ENCODE results near the gene OR4E1.

Gene OR4E1

GRCh38 chr14:21653331-21653885 is 20.2 kb downstream of the OR4E1 start, which contains the start of gene OR4E2:
Gene OR4E2, plus strand, starts transcription at chr14:21653835. Its CDS starts 11,248 bp downstream, at chr14:21665083.
- Histone ChIP-seq H3K56ac (ENCODE audit: low read length) (no peak within 1 kb of the TSS), H3K4me3 (ENCODE audit: low read length) (no peak within 1 kb of the TSS), H3K27ac (ENCODE audit: low read depth, low read length) (no peak within 1 kb of the TSS), H3K9ac (ENCODE audit: low read length) (no peak within 1 kb of the TSS), H3K79me1 (ENCODE audit: low read length) (no peaks in the 10 kb centered on the region), H3K27me3 (ENCODE audit: insufficient read depth, low read length, poor library complexity) (no peaks in the 10 kb centered on the region), H3K4me1 (ENCODE audit: control insufficient read depth, low read depth, low read length) (peaks cover 3% of the 10 kb centered on the region), H4K5ac (ENCODE audit: low read length) (no peak within 1 kb of the TSS), H3K18ac (ENCODE audit: low read length) (no peak within 1 kb of the TSS), H3K36me3 (ENCODE audit: control insufficient read depth, insufficient read depth, low read length) (no peaks in the 10 kb centered on the region), H2BK120ac (ENCODE audit: low read depth, low read length) (no peak within 1 kb of the TSS), H3K4ac (ENCODE audit: low read depth, low read length) (no peak within 1 kb of the TSS), H2AK5ac (ENCODE audit: low read length) (no peak within 1 kb of the TSS), H2BK15ac (replicated peaks; ENCODE audit: low read depth) (no peak within 1 kb of the TSS), H2BK5ac (ENCODE audit: low read length) (no peak within 1 kb of the TSS), H4K8ac (ENCODE audit: low read depth, low read length) (no peak within 1 kb of the TSS), H3K79me2 (ENCODE audit: control insufficient read depth, insufficient read depth, low read length) (no peaks in the 10 kb centered on the region), H3K4me2 (ENCODE audit: low read length) (no peak within 1 kb of the TSS), H3K23ac (ENCODE audit: low read length) (no peak within 1 kb of the TSS)
- DNase-seq: no peak
- WGBS (ENCODE audit: extremely low coverage, insufficient coverage, low lambda C conversion rate): no CpG with 5 or more reads among the region's 2 CpGs

- Histone ChIP-seq H3K9ac (ENCODE audit: low read length) (no peak overlapping the region), H2BK15ac (replicated peaks; ENCODE audit: low read depth) (no peak overlapping the region), H3K23ac (ENCODE audit: low read length) (no peak overlapping the region), H3K4ac (ENCODE audit: low read depth, low read length) (no peak overlapping the region), H2AK5ac (ENCODE audit: low read length) (no peak overlapping the region), H3K79me1 (ENCODE audit: low read length) (no peaks in the 10 kb centered on the region), H2BK120ac (ENCODE audit: low read depth, low read length) (no peak overlapping the region), H3K4me1 (ENCODE audit: control insufficient read depth, low read depth, low read length) (peaks cover 3% of the 10 kb centered on the region), H3K56ac (ENCODE audit: low read length) (no peak overlapping the region), H3K18ac (ENCODE audit: low read length) (no peak overlapping the region), H3K27me3 (ENCODE audit: insufficient read depth, low read length, poor library complexity) (no peaks in the 10 kb centered on the region), H3K79me2 (ENCODE audit: control insufficient read depth, insufficient read depth, low read length) (no peaks in the 10 kb centered on the region), H3K4me3 (ENCODE audit: low read length) (no peak overlapping the region), H3K36me3 (ENCODE audit: control insufficient read depth, insufficient read depth, low read length) (no peaks in the 10 kb centered on the region), H3K27ac (ENCODE audit: low read depth, low read length) (no peak overlapping the region), H2BK5ac (ENCODE audit: low read length) (no peak overlapping the region), H4K5ac (ENCODE audit: low read length) (no peak overlapping the region), H3K4me2 (ENCODE audit: low read length) (no peak overlapping the region), H4K8ac (ENCODE audit: low read depth, low read length) (no peak overlapping the region)
- WGBS (ENCODE audit: extremely low coverage, insufficient coverage, low lambda C conversion rate): no CpG with 5 or more reads among the region's 1 CpG
- peak; percentile 22 for DNase-seq
These were observed 21.3 kb downstream of the OR4E1 start for GRCh38 chr14:21652209-21652808.

- Histone ChIP-seq H3K56ac (ENCODE audit: low read length) (no peak overlapping the region), H3K18ac (ENCODE audit: low read length) (no peak overlapping the region), H2BK15ac (replicated peaks; ENCODE audit: low read depth) (no peak overlapping the region), H3K27ac (ENCODE audit: low read depth, low read length) (no peak overlapping the region), H3K4me3 (ENCODE audit: low read length) (no peak overlapping the region), H3K4me2 (ENCODE audit: low read length) (no peak overlapping the region), H3K79me2 (ENCODE audit: control insufficient read depth, insufficient read depth, low read length) (no peaks in the 10 kb centered on the region), H3K79me1 (ENCODE audit: low read length) (no peaks in the 10 kb centered on the region), H2BK5ac (ENCODE audit: low read length) (no peak overlapping the region), H3K9ac (ENCODE audit: low read length) (no peak overlapping the region), H4K5ac (ENCODE audit: low read length) (no peak overlapping the region), H3K4me1 (ENCODE audit: control insufficient read depth, low read depth, low read length) (peaks cover 2% of the 10 kb centered on the region), H3K36me3 (ENCODE audit: control insufficient read depth, insufficient read depth, low read length) (no peaks in the 10 kb centered on the region), H3K23ac (ENCODE audit: low read length) (no peak overlapping the region), H4K8ac (ENCODE audit: low read depth, low read length) (no peak overlapping the region), H3K4ac (ENCODE audit: low read depth, low read length) (no peak overlapping the region), H2BK120ac (ENCODE audit: low read depth, low read length) (no peak overlapping the region), H2AK5ac (ENCODE audit: low read length) (no peak overlapping the region), H3K27me3 (ENCODE audit: insufficient read depth, low read length, poor library complexity) (no peaks in the 10 kb centered on the region)
- DNase-seq: no peak
These were observed 26.2 kb downstream of the OR4E1 start for GRCh38 chr14:21647380-21647779.

GRCh38 chr14:21643407-21643806 is 30.2 kb downstream of the OR4E1 start:
- Histone ChIP-seq H3K4me3 (ENCODE audit: low read length) (no peak overlapping the region), H3K9ac (ENCODE audit: low read length) (no peak overlapping the region), H3K79me2 (ENCODE audit: control insufficient read depth, insufficient read depth, low read length) (no peaks in the 10 kb centered on the region), H3K36me3 (ENCODE audit: control insufficient read depth, insufficient read depth, low read length) (no peaks in the 10 kb centered on the region), H4K5ac (ENCODE audit: low read length) (no peak overlapping the region), H3K4me1 (ENCODE audit: control insufficient read depth, low read depth, low read length) (no peaks in the 10 kb centered on the region), H3K27ac (ENCODE audit: low read depth, low read length) (no peak overlapping the region), H2AK5ac (ENCODE audit: low read length) (no peak overlapping the region), H3K4ac (ENCODE audit: low read depth, low read length) (no peak overlapping the region), H2BK15ac (replicated peaks; ENCODE audit: low read depth) (no peak overlapping the region), H2BK5ac (ENCODE audit: low read length) (no peak overlapping the region), H4K8ac (ENCODE audit: low read depth, low read length) (no peak overlapping the region), H3K79me1 (ENCODE audit: low read length) (no peaks in the 10 kb centered on the region), H2BK120ac (ENCODE audit: low read depth, low read length) (no peak overlapping the region), H3K18ac (ENCODE audit: low read length) (no peak overlapping the region), H3K56ac (ENCODE audit: low read length) (no peak overlapping the region), H3K27me3 (ENCODE audit: insufficient read depth, low read length, poor library complexity) (no peaks in the 10 kb centered on the region), H3K4me2 (ENCODE audit: low read length) (no peak overlapping the region), H3K23ac (ENCODE audit: low read length) (no peak overlapping the region)
- DNase-seq: no peak
- WGBS (ENCODE audit: extremely low coverage, insufficient coverage, low lambda C conversion rate): no CpG with 5 or more reads among the region's 5 CpGs

- Histone ChIP-seq H3K4ac (ENCODE audit: low read depth, low read length) (no peak overlapping the region), H3K18ac (ENCODE audit: low read length) (no peak overlapping the region), H3K79me2 (ENCODE audit: control insufficient read depth, insufficient read depth, low read length) (no peaks in the 10 kb centered on the region), H3K27ac (ENCODE audit: low read depth, low read length) (no peak overlapping the region), H2BK15ac (replicated peaks; ENCODE audit: low read depth) (no peak overlapping the region), H2AK5ac (ENCODE audit: low read length) (no peak overlapping the region), H3K36me3 (ENCODE audit: control insufficient read depth, insufficient read depth, low read length) (no peaks in the 10 kb centered on the region), H3K56ac (ENCODE audit: low read length) (no peak overlapping the region), H3K9ac (ENCODE audit: low read length) (no peak overlapping the region), H3K4me1 (ENCODE audit: control insufficient read depth, low read depth, low read length) (no peaks in the 10 kb centered on the region), H2BK120ac (ENCODE audit: low read depth, low read length) (no peak overlapping the region), H4K5ac (ENCODE audit: low read length) (no peak overlapping the region), H3K4me2 (ENCODE audit: low read length) (no peak overlapping the region), H2BK5ac (ENCODE audit: low read length) (no peak overlapping the region), H4K8ac (ENCODE audit: low read depth, low read length) (no peak overlapping the region), H3K23ac (ENCODE audit: low read length) (no peak overlapping the region), H3K79me1 (ENCODE audit: low read length) (no peaks in the 10 kb centered on the region), H3K4me3 (ENCODE audit: low read length) (no peak overlapping the region), H3K27me3 (ENCODE audit: insufficient read depth, low read length, poor library complexity) (no peaks in the 10 kb centered on the region)
- WGBS (ENCODE audit: extremely low coverage, insufficient coverage, low lambda C conversion rate): no CpG with 5 or more reads among the region's 3 CpGs
- DNase-seq: no peak
These were observed 30.9 kb downstream of the OR4E1 start for GRCh38 chr14:21642683-21643082.

- Histone ChIP-seq H3K4me1 (ENCODE audit: control insufficient read depth, low read depth, low read length) (no peaks in the 10 kb centered on the region), H2BK15ac (replicated peaks; ENCODE audit: low read depth) (no peak within 1 kb of the TSS), H3K23ac (ENCODE audit: low read length) (no peak within 1 kb of the TSS), H3K56ac (ENCODE audit: low read length) (no peak within 1 kb of the TSS), H3K79me2 (ENCODE audit: control insufficient read depth, insufficient read depth, low read length) (no peaks in the 10 kb centered on the region), H3K4ac (ENCODE audit: low read depth, low read length) (no peak within 1 kb of the TSS), H3K4me3 (ENCODE audit: low read length) (no peak within 1 kb of the TSS), H3K9ac (ENCODE audit: low read length) (no peak within 1 kb of the TSS), H2BK120ac (ENCODE audit: low read depth, low read length) (no peak within 1 kb of the TSS), H3K36me3 (ENCODE audit: control insufficient read depth, insufficient read depth, low read length) (no peaks in the 10 kb centered on the region), H4K8ac (ENCODE audit: low read depth, low read length) (no peak within 1 kb of the TSS), H3K79me1 (ENCODE audit: low read length) (no peaks in the 10 kb centered on the region), H4K5ac (ENCODE audit: low read length) (no peak within 1 kb of the TSS), H3K27me3 (ENCODE audit: insufficient read depth, low read length, poor library complexity) (no peaks in the 10 kb centered on the region), H3K27ac (ENCODE audit: low read depth, low read length) (no peak within 1 kb of the TSS), H2BK5ac (ENCODE audit: low read length) (no peak within 1 kb of the TSS), H2AK5ac (ENCODE audit: low read length) (no peak within 1 kb of the TSS), H3K18ac (ENCODE audit: low read length) (no peak within 1 kb of the TSS), H3K4me2 (ENCODE audit: low read length) (no peak within 1 kb of the TSS)
- DNase-seq: no peak
- no CpG with 5 or more reads among the region's 4 CpGs for WGBS (ENCODE audit: extremely low coverage, insufficient coverage, low lambda C conversion rate)
These were observed 38.8 kb downstream of the OR4E1 start, which contains the start of gene OR10G2 for GRCh38 chr14:21634840-21635239. Gene OR10G2, minus strand, starts transcription at chr14:21634940. Its CDS starts 98 bp downstream, at chr14:21634842.
